ENCODE data around the gene BUB1B.

Gene BUB1B

GRCh38 chr15:40252438-40253166 lies 91.7 kb downstream of the BUB1B start:
- DNase-seq (ENCODE audit: low read depth), result no peak

- DNase-seq (ENCODE audit: low read depth), result no peak
These were observed 92.4 kb downstream of the BUB1B start for GRCh38 chr15:40253167-40253790.

- DNase-seq (ENCODE audit: low read depth), result no peak
These were observed 93.6 kb downstream of the BUB1B start for GRCh38 chr15:40254452-40254851.

GRCh38 chr15:40255033-40255432 lies 94.2 kb downstream of the BUB1B start:
- DNase-seq (ENCODE audit: low read depth), result no peak

- DNase-seq (ENCODE audit: low read depth), result no peak
These were observed 95.9 kb downstream of the BUB1B start for GRCh38 chr15:40256638-40257235.

- no peak for DNase-seq (ENCODE audit: low read depth)
These were observed 97.0 kb downstream of the BUB1B start for GRCh38 chr15:40257656-40258450.

GRCh38 chr15:40258544-40258943 lies 97.7 kb downstream of the BUB1B start:
- DNase-seq (ENCODE audit: low read depth), result no peak

GRCh38 chr15:40259021-40259420 lies 98.2 kb downstream of the BUB1B start:
- DNase-seq (ENCODE audit: low read depth), result no peak

GRCh38 chr15:40263024-40263754 lies 102.3 kb downstream of the BUB1B start:
- no peak for DNase-seq (ENCODE audit: low read depth)

GRCh38 chr15:40264321-40265153 lies 103.7 kb downstream of the BUB1B start:
- no peak for DNase-seq (ENCODE audit: low read depth)

GRCh38 chr15:40265355-40265754 lies 104.5 kb downstream of the BUB1B start:
- DNase-seq (ENCODE audit: low read depth), result no peak

- no peak for DNase-seq (ENCODE audit: low read depth)
These were observed 105.0 kb downstream of the BUB1B start for GRCh38 chr15:40265875-40266274.

- DNase-seq (ENCODE audit: low read depth), result no peak
These were observed 106.0 kb downstream of the BUB1B start for GRCh38 chr15:40266828-40267304.

- no peak for DNase-seq (ENCODE audit: low read depth)
These were observed 106.8 kb downstream of the BUB1B start for GRCh38 chr15:40267670-40268069.

GRCh38 chr15:40269604-40270003 lies 108.7 kb downstream of the BUB1B start:
- DNase-seq (ENCODE audit: low read depth), result no peak

- no peak for DNase-seq (ENCODE audit: low read depth)
These were observed 109.6 kb downstream of the BUB1B start for GRCh38 chr15:40270246-40270995.

All from stimulated activated CD8-positive, alpha-beta memory T cell treated with anti-CD3 and anti-CD28 coated beads, Interleukin-15, amount 100 ng/mL, for 1 hour (primary cell).